Measurements from ENCODE around the gene FAM3A.
A peak's percentile ranks its signal among the peaks of the same experiment; 100 is the strongest.

Gene FAM3A

GRCh38 chrX:154485150-154486051 lies 30.6 kb downstream of the FAM3A start:
- DNase-seq (ENCODE audit: low spot score in 2 of 2): no peak
- H3K27ac Mint-ChIP-seq: no peak overlapping the region
- H3K9me3 Mint-ChIP-seq: no peaks in the 10 kb centered on the region
- H3K36me3 Mint-ChIP-seq: peaks cover 4% of the 10 kb centered on the region
- ATAC-seq (ENCODE audit: low read depth): no peak
- H3K4me3 Mint-ChIP-seq: peak overlapping the region; percentile 72
- peaks cover 13% of the 10 kb centered on the region for H3K4me1 Mint-ChIP-seq
- H3K27me3 Mint-ChIP-seq: no peaks in the 10 kb centered on the region

DNA sequence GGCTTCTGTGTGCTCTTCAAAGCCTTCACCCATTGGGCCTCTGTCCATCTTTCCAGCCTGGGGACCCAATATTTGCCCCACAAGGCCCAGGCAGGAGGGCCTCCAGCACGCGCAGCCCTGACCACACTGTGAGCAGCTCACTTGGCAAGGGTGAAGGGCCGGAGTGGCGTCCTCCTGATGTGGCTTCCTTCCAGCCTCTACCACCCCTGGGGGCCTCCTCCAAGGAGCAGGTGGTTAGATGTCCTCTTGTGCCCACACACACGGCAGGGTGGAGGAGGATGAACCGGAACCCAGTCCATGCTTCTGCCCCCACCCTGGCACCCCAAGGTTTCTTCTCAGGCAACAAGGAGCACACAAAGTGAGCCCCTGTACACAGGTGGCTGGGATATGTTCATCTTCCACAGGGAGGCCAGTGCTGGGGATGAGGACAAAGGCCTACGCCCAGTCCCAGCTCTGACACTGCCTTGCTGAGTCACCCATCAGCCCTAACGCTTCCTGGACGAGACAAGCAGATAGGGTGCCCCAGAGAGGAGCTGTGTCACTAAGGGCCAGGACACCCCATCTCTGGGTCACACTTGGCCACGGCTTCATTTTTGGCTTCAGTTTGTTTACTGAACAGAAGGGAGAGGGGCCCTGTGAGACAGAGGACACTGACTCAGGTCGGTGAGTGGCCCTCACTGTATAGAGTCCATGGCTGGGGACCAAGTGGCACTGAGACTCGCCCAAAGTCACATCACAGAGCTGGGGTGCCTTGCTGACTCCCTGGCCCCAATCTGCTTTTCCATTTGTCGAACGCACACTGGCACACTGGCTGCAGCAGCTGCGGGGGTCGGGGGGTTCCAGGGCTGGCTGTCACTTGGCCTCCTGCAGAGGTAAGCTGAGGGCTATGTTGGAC lies 31.5 kb downstream of the FAM3A start:
- Mint-ChIP-seq H3K27ac (no peak overlapping the region), H3K36me3 (peaks cover 4% of the 10 kb centered on the region), H3K9me3 (no peaks in the 10 kb centered on the region), H3K27me3 (no peaks in the 10 kb centered on the region), H3K4me1 (peaks cover 11% of the 10 kb centered on the region), H3K4me3 (no peak overlapping the region)
- ATAC-seq (ENCODE audit: low read depth) (no peak), DNase-seq (ENCODE audit: low spot score in 2 of 2) (no peak)

- peaks cover 13% of the 10 kb centered on the region for H3K4me1 Mint-ChIP-seq
- no peak overlapping the region for H3K27ac Mint-ChIP-seq
- H3K27me3 Mint-ChIP-seq: no peaks in the 10 kb centered on the region
- no peak for DNase-seq (ENCODE audit: low spot score in 2 of 2)
- no peak for ATAC-seq (ENCODE audit: low read depth)
- H3K4me3 Mint-ChIP-seq: peak overlapping the region; percentile 27
- peaks cover 4% of the 10 kb centered on the region for H3K36me3 Mint-ChIP-seq
- no peaks in the 10 kb centered on the region for H3K9me3 Mint-ChIP-seq
Measured at GRCh38 chrX:154483325-154483724, 32.7 kb downstream of the FAM3A start.

- Mint-ChIP-seq H3K27ac (no peak overlapping the region), H3K27me3 (no peaks in the 10 kb centered on the region), H3K36me3 (peaks cover under 1% of the 10 kb centered on the region), H3K4me1 (peaks cover 16% of the 10 kb centered on the region), H3K4me3 (no peak overlapping the region), H3K9me3 (no peaks in the 10 kb centered on the region)
- no peak for ATAC-seq (ENCODE audit: low read depth)
- DNase-seq (ENCODE audit: low spot score in 2 of 2): no peak
Measured at GRCh38 chrX:154482786-154483185, 33.2 kb downstream of the FAM3A start.

DNA sequence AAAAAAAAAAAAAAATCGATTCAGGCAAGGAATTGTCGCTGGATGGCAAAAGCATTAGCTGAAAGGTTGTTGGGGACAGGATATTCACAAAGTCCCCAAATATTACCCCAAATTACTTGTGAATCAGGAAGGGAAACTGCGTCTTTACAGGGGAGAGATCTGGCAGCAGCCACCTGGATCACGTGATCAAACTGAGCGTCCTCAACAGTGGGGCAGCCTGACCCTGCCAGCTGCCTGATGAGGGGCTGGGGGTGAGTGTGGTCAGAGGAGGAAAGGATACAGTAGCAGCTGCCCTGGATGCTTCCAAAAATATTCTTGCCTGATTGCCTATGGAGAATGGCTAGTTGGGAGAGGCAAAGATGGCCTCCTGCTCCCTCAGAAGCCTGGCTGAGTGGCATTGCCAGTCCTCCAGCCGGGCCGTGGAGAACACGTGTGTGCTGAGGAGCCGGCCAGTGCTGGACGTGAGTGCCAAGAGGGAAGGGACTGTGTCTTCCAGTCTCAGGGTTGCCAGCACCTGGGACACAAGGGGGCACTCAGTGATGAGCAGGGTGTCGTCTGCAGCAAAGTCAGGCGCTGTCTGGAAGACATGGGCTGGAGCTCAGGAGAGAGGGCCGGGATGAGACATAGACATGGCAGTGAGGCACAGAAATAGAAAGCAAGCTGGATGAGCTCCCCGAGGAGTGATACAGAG lies 34.0 kb downstream of the FAM3A start:
- no peaks in the 10 kb centered on the region for H3K36me3 Mint-ChIP-seq
- peak overlapping the region; percentile 77 for H3K27ac Mint-ChIP-seq
- ATAC-seq (ENCODE audit: low read depth) (no peak), DNase-seq (ENCODE audit: low spot score in 2 of 2) (no peak)
- peaks cover 16% of the 10 kb centered on the region for H3K4me1 Mint-ChIP-seq
- no peaks in the 10 kb centered on the region for H3K27me3 Mint-ChIP-seq
- H3K9me3 Mint-ChIP-seq: no peaks in the 10 kb centered on the region
- H3K4me3 Mint-ChIP-seq: peak overlapping the region; percentile 11

- no peak for DNase-seq (ENCODE audit: low spot score in 2 of 2)
- peaks cover 16% of the 10 kb centered on the region for H3K4me1 Mint-ChIP-seq
- no peak for ATAC-seq (ENCODE audit: low read depth)
- peak overlapping the region; percentile 68 for H3K27ac Mint-ChIP-seq
- H3K27me3 Mint-ChIP-seq: no peaks in the 10 kb centered on the region
- peak overlapping the region; percentile 32 for H3K4me3 Mint-ChIP-seq
- H3K9me3 Mint-ChIP-seq: no peaks in the 10 kb centered on the region
- no peaks in the 10 kb centered on the region for H3K36me3 Mint-ChIP-seq
Measured at GRCh38 chrX:154481195-154481594, 34.8 kb downstream of the FAM3A start.

- no peaks in the 10 kb centered on the region for H3K36me3 Mint-ChIP-seq
- ATAC-seq (ENCODE audit: low read depth) (peak; percentile 85), DNase-seq (ENCODE audit: low spot score in 2 of 2) (peak; percentile 94 to 97)
- H3K9me3 Mint-ChIP-seq: no peaks in the 10 kb centered on the region
- H3K4me3 Mint-ChIP-seq: peak within 1 kb of the TSS; percentile 85
- H3K27me3 Mint-ChIP-seq: no peaks in the 10 kb centered on the region
- H3K27ac Mint-ChIP-seq: peak within 1 kb of the TSS; percentile 95
- H3K4me1 Mint-ChIP-seq: peaks cover 16% of the 10 kb centered on the region
Measured at GRCh38 chrX:154478728-154479622, 37.1 kb downstream of the FAM3A start, which contains the start of gene LAGE3. Gene LAGE3, minus strand, starts transcription at chrX:154479281. Its CDS starts 366 bp downstream, at chrX:154478915.

- Mint-ChIP-seq H3K27me3 (no peaks in the 10 kb centered on the region), H3K4me3 (peak overlapping the region; percentile 85), H3K36me3 (peaks cover 2% of the 10 kb centered on the region), H3K27ac (peak overlapping the region; percentile 95), H3K9me3 (no peaks in the 10 kb centered on the region), H3K4me1 (peaks cover 13% of the 10 kb centered on the region)
- no peak for DNase-seq (ENCODE audit: low spot score in 2 of 2)
- ATAC-seq (ENCODE audit: low read depth): no peak
Measured at GRCh38 chrX:154477891-154478477, 38.0 kb downstream of the FAM3A start.

GRCh38 chrX:154476821-154477220 lies 39.2 kb downstream of the FAM3A start:
- Mint-ChIP-seq H3K4me1 (peaks cover 9% of the 10 kb centered on the region), H3K9me3 (no peaks in the 10 kb centered on the region), H3K36me3 (peaks cover 3% of the 10 kb centered on the region), H3K4me3 (no peak overlapping the region), H3K27ac (no peak overlapping the region), H3K27me3 (no peaks in the 10 kb centered on the region)
- DNase-seq (ENCODE audit: low spot score in 2 of 2): no peak
- ATAC-seq (ENCODE audit: low read depth): no peak

DNA sequence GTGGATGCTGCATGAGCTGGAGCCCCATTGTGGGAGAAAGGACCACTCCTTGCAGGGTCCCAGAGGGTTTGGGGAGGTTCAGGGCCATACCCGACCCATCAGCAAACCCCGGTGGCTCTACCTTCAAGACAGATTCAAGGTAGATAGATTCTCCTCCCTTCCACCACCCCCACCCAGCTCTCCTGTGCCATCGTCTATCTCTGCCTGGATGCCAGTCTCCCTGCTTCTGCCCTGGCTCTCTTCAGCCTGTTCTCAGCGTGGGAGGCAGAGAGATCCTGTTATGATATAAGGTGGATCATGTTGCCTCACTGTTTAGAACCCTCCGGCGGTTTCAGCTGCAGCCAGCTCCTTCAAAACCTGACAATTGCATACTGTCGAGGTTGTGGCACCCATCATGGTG lies 42.3 kb downstream of the FAM3A start:
- H3K27me3 Mint-ChIP-seq: no peaks in the 10 kb centered on the region
- no peaks in the 10 kb centered on the region for H3K9me3 Mint-ChIP-seq
- ATAC-seq (ENCODE audit: low read depth): no peak
- H3K4me3 Mint-ChIP-seq: no peak overlapping the region
- H3K27ac Mint-ChIP-seq: no peak overlapping the region
- H3K36me3 Mint-ChIP-seq: peaks cover 5% of the 10 kb centered on the region
- peaks cover 4% of the 10 kb centered on the region for H3K4me1 Mint-ChIP-seq
- no peak for DNase-seq (ENCODE audit: low spot score in 2 of 2)

DNA sequence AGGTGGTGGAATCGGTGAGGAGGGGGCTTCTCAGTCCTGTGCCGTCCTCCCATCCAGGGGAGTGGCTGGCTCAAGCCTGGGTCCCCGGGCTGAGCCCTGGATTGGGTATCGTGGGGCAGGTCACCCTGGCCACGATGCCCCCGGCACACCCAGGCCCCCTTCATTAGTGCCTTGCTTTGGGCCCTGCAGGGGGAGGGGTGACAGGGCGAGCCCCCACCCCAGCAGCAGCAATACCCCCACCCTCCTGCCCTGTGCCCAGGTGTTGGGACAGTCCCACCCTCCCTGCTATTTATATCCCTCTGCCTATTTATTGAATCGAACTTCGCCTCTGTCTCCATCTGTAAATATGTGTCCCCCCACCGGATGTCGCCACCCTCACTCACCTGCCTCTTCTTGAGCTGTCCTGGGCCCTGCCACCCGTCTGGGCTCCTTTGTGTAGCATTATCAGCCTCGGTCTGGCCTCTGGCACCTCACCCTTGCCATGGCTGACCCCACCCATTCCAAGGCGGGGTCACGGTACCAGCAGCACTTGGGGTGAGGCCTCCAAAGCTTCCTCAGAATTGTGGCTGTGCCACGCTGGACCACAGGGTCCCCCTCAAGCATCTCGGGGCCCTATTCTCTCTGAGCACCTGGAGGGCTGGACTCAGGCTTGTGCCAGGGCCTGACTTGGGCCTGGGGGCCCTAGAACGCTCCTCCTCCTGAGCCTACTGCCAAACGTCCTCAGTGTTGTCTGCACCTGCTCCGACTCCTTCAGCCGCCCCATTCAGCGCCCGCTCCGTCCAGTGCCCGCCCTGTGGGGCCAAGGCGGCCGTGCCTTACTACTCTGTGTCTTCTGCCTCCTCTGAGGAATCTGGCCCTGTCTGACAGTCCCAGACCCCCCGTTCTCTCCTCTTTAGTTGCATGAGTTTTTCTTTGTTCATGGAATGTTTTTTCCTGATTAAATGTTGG lies 43.1 kb downstream of the FAM3A start:
- H3K27ac Mint-ChIP-seq: peak overlapping the region; percentile 51
- H3K9me3 Mint-ChIP-seq: no peaks in the 10 kb centered on the region
- no peak for ATAC-seq (ENCODE audit: low read depth)
- peaks cover 5% of the 10 kb centered on the region for H3K36me3 Mint-ChIP-seq
- DNase-seq (ENCODE audit: low spot score in 2 of 2): no peak
- H3K4me3 Mint-ChIP-seq: no peak overlapping the region
- no peaks in the 10 kb centered on the region for H3K4me1 Mint-ChIP-seq
- no peaks in the 10 kb centered on the region for H3K27me3 Mint-ChIP-seq
